Measurements from ENCODE around the gene ASTN2.

DNA sequence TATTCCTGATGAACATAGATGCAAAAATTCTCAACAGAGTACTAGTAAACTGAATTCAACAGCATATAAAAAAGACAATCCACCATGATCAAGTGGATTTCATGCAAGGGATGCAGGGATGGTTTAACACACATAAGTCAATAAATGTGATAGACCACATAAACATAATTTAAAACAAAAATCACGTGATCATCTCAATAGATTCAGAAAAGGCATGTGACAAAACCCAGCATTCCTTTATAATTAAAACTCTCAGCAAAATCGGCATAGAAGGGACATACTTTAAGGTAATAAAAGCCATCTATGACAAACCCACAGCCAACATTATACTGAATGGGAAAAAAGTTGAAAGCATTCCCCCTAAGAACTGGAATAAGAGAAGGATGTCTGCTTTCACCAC lies 894.6 kb downstream of the ASTN2 start:
- TF ChIP-seq GATA2 (IDR thresholded peaks at IDR 0.05; ENCODE audit: low read depth, low read length): no peak
- TF ChIP-seq GATA3 (IDR thresholded peaks at IDR 0.05; ENCODE audit: low read depth, low read length): no peak

Measured in SH-SY5Y (cell line).